ENCODE data around the gene RPS19BP1. TPM values are rescaled to one million over a fixed set of nuclear protein-coding genes. Genes with fewer than 3 reads are reported as not detected.

RPS19BP1 gene
- total RNA-seq, 1 donor from 2014 or later: 58.7 TPM

GRCh38 chr22:39498802-39499201 is 33.7 kb downstream of the RPS19BP1 start:
- Mint-ChIP-seq H3K4me1 (ENCODE audit: low read depth, unreplicated experiment) (peaks cover 6% of the 10 kb centered on the region), H3K9me3 (ENCODE audit: unreplicated experiment) (no peaks in the 10 kb centered on the region), H3K36me3 (ENCODE audit: low read depth, unreplicated experiment) (no peaks in the 10 kb centered on the region), H3K4me3 (ENCODE audit: unreplicated experiment) (no peak overlapping the region), H3K27me3 (ENCODE audit: low read depth, unreplicated experiment) (peaks cover 3% of the 10 kb centered on the region), H3K27ac (ENCODE audit: unreplicated experiment) (no peak overlapping the region)
- H3K36me3 ChIP-seq (ENCODE audit: insufficient read depth, low read length): no peaks in the 10 kb centered on the region
- H3K27me3 ChIP-seq (ENCODE audit: insufficient read depth, low read length): no peaks in the 10 kb centered on the region
- H3K9ac ChIP-seq (ENCODE audit: low read length): no peak overlapping the region
- H3K4me3 ChIP-seq (ENCODE audit: insufficient read depth, low read depth, low read length): no peak overlapping the region
- no peak overlapping the region for H3K27ac ChIP-seq (ENCODE audit: low read depth, low read length)
- H3K79me2 ChIP-seq (ENCODE audit: insufficient read depth, low read length): peaks cover 18% of the 10 kb centered on the region
- DNase-seq (ENCODE audit: low read depth) (no peak), FAIRE-seq (no peak)
- peaks cover 6% of the 10 kb centered on the region for H4K20me1 ChIP-seq (ENCODE audit: insufficient read depth, low read length)
- peaks cover 27% of the 10 kb centered on the region for H3K4me1 ChIP-seq (ENCODE audit: insufficient read depth, low read length)
- TF ChIP-seq, protein P1, sequence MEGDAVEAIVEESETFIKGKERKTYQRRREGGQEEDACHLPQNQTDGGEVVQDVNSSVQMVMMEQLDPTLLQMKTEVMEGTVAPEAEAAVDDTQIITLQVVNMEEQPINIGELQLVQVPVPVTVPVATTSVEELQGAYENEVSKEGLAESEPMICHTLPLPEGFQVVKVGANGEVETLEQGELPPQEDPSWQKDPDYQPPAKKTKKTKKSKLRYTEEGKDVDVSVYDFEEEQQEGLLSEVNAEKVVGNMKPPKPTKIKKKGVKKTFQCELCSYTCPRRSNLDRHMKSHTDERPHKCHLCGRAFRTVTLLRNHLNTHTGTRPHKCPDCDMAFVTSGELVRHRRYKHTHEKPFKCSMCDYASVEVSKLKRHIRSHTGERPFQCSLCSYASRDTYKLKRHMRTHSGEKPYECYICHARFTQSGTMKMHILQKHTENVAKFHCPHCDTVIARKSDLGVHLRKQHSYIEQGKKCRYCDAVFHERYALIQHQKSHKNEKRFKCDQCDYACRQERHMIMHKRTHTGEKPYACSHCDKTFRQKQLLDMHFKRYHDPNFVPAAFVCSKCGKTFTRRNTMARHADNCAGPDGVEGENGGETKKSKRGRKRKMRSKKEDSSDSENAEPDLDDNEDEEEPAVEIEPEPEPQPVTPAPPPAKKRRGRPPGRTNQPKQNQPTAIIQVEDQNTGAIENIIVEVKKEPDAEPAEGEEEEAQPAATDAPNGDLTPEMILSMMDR (IDR thresholded peaks at IDR 0.05; ENCODE audit: insufficient read depth, low read depth, low read length): no peak
- no peak for TF ChIP-seq EZH2 (IDR thresholded peaks at IDR 0.05; ENCODE audit: insufficient read depth, low read length)
- no peak overlapping the region for H2AFZ ChIP-seq (ENCODE audit: low read depth, low read length)
- H3K4me2 ChIP-seq (ENCODE audit: low read length): no peak overlapping the region
- H3K9me3 ChIP-seq (ENCODE audit: insufficient read depth, low read depth, low read length): no peaks in the 10 kb centered on the region

DNA sequence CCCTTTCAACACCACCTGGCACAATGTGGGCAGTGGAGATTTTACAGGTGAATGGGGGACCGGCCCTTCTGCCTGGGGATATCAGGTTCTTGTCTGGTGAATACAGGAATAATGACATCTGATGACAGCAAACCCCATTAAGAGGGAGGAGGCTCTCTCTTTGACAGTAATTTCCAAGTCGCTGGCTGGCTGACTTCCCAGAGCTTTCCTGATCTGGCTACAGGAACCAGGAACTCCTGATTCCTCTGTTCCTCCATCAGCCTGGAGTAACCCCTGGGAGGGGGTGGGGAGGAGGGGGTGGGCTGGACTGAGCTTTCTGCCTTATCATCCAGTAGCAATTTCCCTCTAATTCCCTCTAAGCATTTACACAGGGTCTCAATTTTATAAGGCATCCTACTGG is 34.2 kb downstream of the RPS19BP1 start:
- H3K4me3 Mint-ChIP-seq (ENCODE audit: unreplicated experiment): no peak overlapping the region
- no peaks in the 10 kb centered on the region for H3K27me3 ChIP-seq (ENCODE audit: insufficient read depth, low read length)

DNA sequence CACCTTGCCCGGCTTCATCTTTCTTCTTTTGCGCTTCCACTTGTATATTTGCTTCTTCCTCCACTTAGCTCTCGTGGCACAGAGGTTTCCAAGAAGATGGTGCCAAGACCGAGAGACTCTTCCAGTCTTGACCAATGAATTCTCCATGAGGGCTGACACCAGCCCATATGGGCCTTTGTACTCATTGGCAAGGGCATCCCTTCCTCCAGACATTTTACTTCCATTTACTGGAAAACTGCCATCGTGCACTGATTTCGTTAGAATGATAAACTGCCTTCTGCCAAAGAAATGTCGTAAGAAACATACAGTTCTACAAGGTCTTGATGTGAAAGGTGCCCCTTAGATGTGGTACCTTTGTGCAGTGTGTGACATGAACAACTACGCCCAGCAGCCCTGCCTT is 35.1 kb downstream of the RPS19BP1 start:
- Histone ChIP-seq H3K4me2 (ENCODE audit: low read length) (no peak overlapping the region), H3K9me3 (ENCODE audit: insufficient read depth, low read depth, low read length) (no peaks in the 10 kb centered on the region), H4K20me1 (ENCODE audit: insufficient read depth, low read length) (no peaks in the 10 kb centered on the region), H3K27ac (ENCODE audit: low read depth, low read length) (no peak overlapping the region), H2AFZ (ENCODE audit: low read depth, low read length) (no peak overlapping the region), H3K27me3 (ENCODE audit: insufficient read depth, low read length) (no peaks in the 10 kb centered on the region), H3K4me1 (ENCODE audit: insufficient read depth, low read length) (peaks cover 24% of the 10 kb centered on the region), H3K4me3 (ENCODE audit: insufficient read depth, low read depth, low read length) (no peak overlapping the region), H3K79me2 (ENCODE audit: insufficient read depth, low read length) (peaks cover 4% of the 10 kb centered on the region), H3K9ac (ENCODE audit: low read length) (no peak overlapping the region), H3K36me3 (ENCODE audit: insufficient read depth, low read length) (no peaks in the 10 kb centered on the region)
- Mint-ChIP-seq H3K4me3 (ENCODE audit: unreplicated experiment) (no peak overlapping the region), H3K9me3 (ENCODE audit: unreplicated experiment) (no peaks in the 10 kb centered on the region), H3K4me1 (ENCODE audit: low read depth, unreplicated experiment) (peaks cover 5% of the 10 kb centered on the region), H3K27me3 (ENCODE audit: low read depth, unreplicated experiment) (peaks cover 4% of the 10 kb centered on the region), H3K27ac (ENCODE audit: unreplicated experiment) (no peak overlapping the region), H3K36me3 (ENCODE audit: low read depth, unreplicated experiment) (no peaks in the 10 kb centered on the region)
- DNase-seq (ENCODE audit: low read depth) (no peak), FAIRE-seq (no peak)
- no peak for TF ChIP-seq EZH2 (IDR thresholded peaks at IDR 0.05; ENCODE audit: insufficient read depth, low read length)
- TF ChIP-seq, protein P1 (IDR thresholded peaks at IDR 0.05; ENCODE audit: insufficient read depth, low read depth, low read length): no peak

More for the DNA sequence above, 34.2 kb downstream of the RPS19BP1 start:
- no peaks in the 10 kb centered on the region for H3K36me3 ChIP-seq (ENCODE audit: insufficient read depth, low read length)
- TF ChIP-seq, protein P1 (IDR thresholded peaks at IDR 0.05; ENCODE audit: insufficient read depth, low read depth, low read length): no peak
- TF ChIP-seq EZH2 (IDR thresholded peaks at IDR 0.05; ENCODE audit: insufficient read depth, low read length): no peak
- no peaks in the 10 kb centered on the region for H3K9me3 Mint-ChIP-seq (ENCODE audit: unreplicated experiment)
- H3K36me3 Mint-ChIP-seq (ENCODE audit: low read depth, unreplicated experiment): no peaks in the 10 kb centered on the region
- H4K20me1 ChIP-seq (ENCODE audit: insufficient read depth, low read length): peaks cover 1% of the 10 kb centered on the region
- no peak overlapping the region for H3K27ac Mint-ChIP-seq (ENCODE audit: unreplicated experiment)
- H2AFZ ChIP-seq (ENCODE audit: low read depth, low read length): no peak overlapping the region
- no peak for FAIRE-seq
- H3K4me1 Mint-ChIP-seq (ENCODE audit: low read depth, unreplicated experiment): peaks cover 7% of the 10 kb centered on the region
- H3K27ac ChIP-seq (ENCODE audit: low read depth, low read length): no peak overlapping the region
- peaks cover 3% of the 10 kb centered on the region for H3K27me3 Mint-ChIP-seq (ENCODE audit: low read depth, unreplicated experiment)
- no peak overlapping the region for H3K9ac ChIP-seq (ENCODE audit: low read length)
- H3K4me1 ChIP-seq (ENCODE audit: insufficient read depth, low read length): peaks cover 27% of the 10 kb centered on the region
- H3K79me2 ChIP-seq (ENCODE audit: insufficient read depth, low read length): peaks cover 13% of the 10 kb centered on the region
- H3K4me2 ChIP-seq (ENCODE audit: low read length): no peak overlapping the region
- H3K9me3 ChIP-seq (ENCODE audit: insufficient read depth, low read depth, low read length): no peaks in the 10 kb centered on the region
- H3K4me3 ChIP-seq (ENCODE audit: insufficient read depth, low read depth, low read length): no peak overlapping the region
- no peak for DNase-seq (ENCODE audit: low read depth)

Measured in astrocyte (in vitro differentiated cells and primary cell).